VCaP (cell line): ENCODE data around the gene PCMT1.
A peak's percentile ranks its signal among the peaks of the same experiment; 100 is the strongest.

Source experiments
- H3K27ac ChIP-seq: fragments of 450-650 bp; 2 replicates; pipeline ENCODE4 v1.5.1; 2017
- CTCF ChIP-seq: fragments of 450-650 bp; conservative IDR thresholded peaks from 2 replicates; pipeline ENCODE4 v1.5.1; 2017; ENCODE audit warnings: mild to moderate bottlenecking, moderate library complexity

PCMT1 gene

GRCh38 chr6:149719531-149719930 is 30.0 kb upstream of the PCMT1 start:
- no peak for TF ChIP-seq CTCF
- no peak overlapping the region for H3K27ac ChIP-seq

- H3K27ac ChIP-seq, result no peak overlapping the region
- TF ChIP-seq CTCF, result no peak
Measured at GRCh38 chr6:149723262-149723661, 26.3 kb upstream of the PCMT1 start.

GRCh38 chr6:149723771-149724417 is 25.6 kb upstream of the PCMT1 start:
- no peak overlapping the region for H3K27ac ChIP-seq
- TF ChIP-seq CTCF, result peak; percentile 88

GRCh38 chr6:149725785-149726184 is 23.8 kb upstream of the PCMT1 start:
- no peak for TF ChIP-seq CTCF
- no peak overlapping the region for H3K27ac ChIP-seq

GRCh38 chr6:149727793-149728498 is 21.6 kb upstream of the PCMT1 start:
- no peak overlapping the region for H3K27ac ChIP-seq
- TF ChIP-seq CTCF, result no peak

GRCh38 chr6:149728499-149729234 is 20.9 kb upstream of the PCMT1 start:
- TF ChIP-seq CTCF, result no peak
- H3K27ac ChIP-seq, result no peak overlapping the region

- TF ChIP-seq CTCF, result no peak
- no peak overlapping the region for H3K27ac ChIP-seq
Measured at GRCh38 chr6:149729824-149730223, 19.7 kb upstream of the PCMT1 start.
